ENCODE data around the gene MICAL2. TPM values are rescaled to one million over a fixed set of nuclear protein-coding genes. Genes with fewer than 3 reads are reported as not detected.

MICAL2 gene
- total and polyA plus RNA-seq, 12 donors, result 8.4 to 80.5 (median 34.1) TPM

DNA sequence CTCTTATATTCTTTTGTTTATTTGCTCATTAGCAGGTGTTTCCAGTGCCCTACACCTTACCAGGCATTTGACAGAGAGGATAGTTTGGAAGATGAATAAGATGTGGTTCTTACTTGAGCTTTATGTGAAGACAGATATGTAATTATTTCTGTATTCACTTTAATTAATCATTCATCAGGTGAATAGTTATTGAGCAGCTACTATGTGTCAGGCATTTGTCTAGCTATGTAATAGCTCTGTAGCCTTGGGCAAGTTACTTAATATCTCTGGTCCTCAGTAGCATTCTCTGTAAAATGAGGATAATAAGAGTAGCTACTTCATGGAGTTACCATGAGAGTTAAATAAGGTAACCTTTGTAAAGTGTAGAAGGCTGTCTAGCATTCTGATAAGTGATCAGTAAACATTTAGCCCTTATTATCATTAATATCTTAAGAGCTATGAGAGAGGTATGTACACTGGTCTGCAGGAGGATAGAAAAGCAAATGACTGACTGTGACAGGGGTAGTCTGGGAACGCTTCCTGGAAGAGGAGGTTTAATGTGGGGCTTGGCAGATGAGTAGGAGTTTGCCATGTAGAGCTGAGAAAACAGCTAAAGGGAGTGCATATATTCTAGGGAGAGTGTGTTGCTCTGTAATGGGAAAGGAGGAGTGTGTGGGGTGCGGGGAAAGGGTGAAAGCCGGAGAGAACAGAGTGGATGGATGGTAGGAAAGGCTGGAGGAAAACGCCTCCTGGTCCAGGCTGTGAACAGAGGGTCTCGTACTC, 56.1 kb downstream of the MICAL2 start:
- peaks cover 0 to 14% of the 10 kb centered on the region in 2 donors for H3K36me3 ChIP-seq (replicated peaks in 1 of 2)
- WGBS, 4 donors, result 93 to 98% (median 94%) methylated on average over 5 of the region's 5 CpGs
- no peaks in the 10 kb centered on the region for H3K4me1 ChIP-seq (replicated peaks in 1 of 2)
- no peak for DNase-seq
- H3K27ac ChIP-seq, result peak overlapping the region in 2 of 5 donors; percentile 59 to 82
- H3K9me3 ChIP-seq (replicated peaks in 1 of 3), result no peaks in the 10 kb centered on the region
- no peak for TF ChIP-seq POLR2A (IDR thresholded peaks at IDR 0.05)
- TF ChIP-seq, protein P1, sequence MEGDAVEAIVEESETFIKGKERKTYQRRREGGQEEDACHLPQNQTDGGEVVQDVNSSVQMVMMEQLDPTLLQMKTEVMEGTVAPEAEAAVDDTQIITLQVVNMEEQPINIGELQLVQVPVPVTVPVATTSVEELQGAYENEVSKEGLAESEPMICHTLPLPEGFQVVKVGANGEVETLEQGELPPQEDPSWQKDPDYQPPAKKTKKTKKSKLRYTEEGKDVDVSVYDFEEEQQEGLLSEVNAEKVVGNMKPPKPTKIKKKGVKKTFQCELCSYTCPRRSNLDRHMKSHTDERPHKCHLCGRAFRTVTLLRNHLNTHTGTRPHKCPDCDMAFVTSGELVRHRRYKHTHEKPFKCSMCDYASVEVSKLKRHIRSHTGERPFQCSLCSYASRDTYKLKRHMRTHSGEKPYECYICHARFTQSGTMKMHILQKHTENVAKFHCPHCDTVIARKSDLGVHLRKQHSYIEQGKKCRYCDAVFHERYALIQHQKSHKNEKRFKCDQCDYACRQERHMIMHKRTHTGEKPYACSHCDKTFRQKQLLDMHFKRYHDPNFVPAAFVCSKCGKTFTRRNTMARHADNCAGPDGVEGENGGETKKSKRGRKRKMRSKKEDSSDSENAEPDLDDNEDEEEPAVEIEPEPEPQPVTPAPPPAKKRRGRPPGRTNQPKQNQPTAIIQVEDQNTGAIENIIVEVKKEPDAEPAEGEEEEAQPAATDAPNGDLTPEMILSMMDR (IDR thresholded peaks at IDR 0.05), result no peak
- no peaks in the 10 kb centered on the region for H3K27me3 ChIP-seq
- no peak overlapping the region for H3K4me3 ChIP-seq
- intact Hi-C loops (cut with DNase I), result no loop called here

DNA sequence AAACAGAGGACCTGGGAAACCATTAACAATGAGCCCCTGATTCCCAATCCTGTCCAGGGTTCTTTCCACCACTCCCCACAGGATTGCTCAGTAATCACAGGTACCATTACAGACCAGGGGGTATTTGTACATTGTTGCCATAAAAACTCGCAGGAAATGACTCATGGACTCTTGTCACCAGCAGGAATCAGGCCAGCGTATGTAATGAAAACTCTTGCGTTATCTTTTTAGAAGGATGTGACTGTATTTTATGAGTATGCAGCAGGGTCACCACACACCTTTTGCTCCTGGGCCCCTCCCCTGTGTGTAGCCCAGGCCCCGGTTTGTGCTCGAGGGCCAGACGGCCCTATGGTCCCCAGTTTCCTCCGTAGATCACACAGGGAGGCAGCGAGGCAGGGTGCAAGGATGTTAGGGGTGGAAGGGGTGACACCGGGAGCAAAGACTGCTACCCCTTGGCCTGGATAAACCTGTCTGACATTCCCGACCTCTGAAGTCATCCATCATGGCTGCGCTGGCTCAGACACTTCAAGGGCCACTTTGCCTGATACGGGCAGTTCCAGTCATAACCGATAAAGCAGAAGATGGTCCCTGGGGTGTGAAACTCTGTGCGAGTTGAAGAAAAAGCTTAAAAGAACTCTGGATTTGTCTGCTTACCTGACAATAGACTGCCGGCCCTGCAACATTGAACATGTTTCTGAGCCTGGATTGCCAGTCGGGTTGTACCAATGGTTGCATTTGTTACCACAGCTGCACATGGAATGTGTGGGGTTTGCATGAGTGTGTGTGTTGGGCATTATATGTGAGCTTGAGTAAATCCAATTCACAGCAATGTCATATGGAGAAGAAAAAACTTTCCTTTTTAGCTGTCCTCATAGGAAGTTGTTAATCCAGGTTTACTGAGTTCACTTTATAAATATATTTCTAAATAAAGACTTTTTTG, 56.9 kb downstream of the MICAL2 start:
- peaks cover 0 to 10% of the 10 kb centered on the region in 2 donors for H3K36me3 ChIP-seq (replicated peaks in 1 of 2)
- WGBS, 4 donors, result 70 to 75% (median 74%) methylated on average over 16 of the region's 16 CpGs
- no peak for DNase-seq
- H3K27ac ChIP-seq, result peak overlapping the region in 2 of 5 donors; percentile 59 to 82
- no peak overlapping the region for H3K4me3 ChIP-seq
- no peaks in the 10 kb centered on the region for H3K9me3 ChIP-seq (replicated peaks in 1 of 3)
- no peaks in the 10 kb centered on the region for H3K27me3 ChIP-seq
- TF ChIP-seq POLR2A (IDR thresholded peaks at IDR 0.05), result no peak
- TF ChIP-seq, protein P1 (IDR thresholded peaks at IDR 0.05), result no peak
- H3K4me1 ChIP-seq (replicated peaks in 1 of 2), result no peaks in the 10 kb centered on the region
- intact Hi-C loops (cut with DNase I), result no loop called here

DNA sequence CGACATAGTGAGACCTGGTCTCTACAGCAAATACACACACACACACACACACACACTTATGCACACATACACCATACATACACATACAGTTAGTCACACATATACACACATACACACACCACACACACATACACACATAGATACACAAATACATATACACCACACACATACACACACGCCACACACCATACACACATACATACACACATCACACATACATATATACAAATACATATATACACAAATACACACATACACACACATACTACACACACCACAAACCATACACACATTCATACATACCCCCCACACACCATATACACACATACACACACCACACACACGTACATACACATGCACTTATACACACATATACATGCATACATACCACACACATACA, 57.7 kb downstream of the MICAL2 start:
- WGBS, 4 donors, result 86 to 99% (median 95%) methylated on average over 3 of the region's 3 CpGs
- no peak for TF ChIP-seq POLR2A (IDR thresholded peaks at IDR 0.05)
- TF ChIP-seq, protein P1 (IDR thresholded peaks at IDR 0.05), result no peak
- DNase-seq, result no peak
- Histone ChIP-seq H3K9me3 (replicated peaks in 1 of 3) (no peaks in the 10 kb centered on the region), H3K27me3 (no peaks in the 10 kb centered on the region), H3K27ac (peak overlapping the region in 1 of 5 donors; percentile 38), H3K4me3 (no peak overlapping the region), H3K4me1 (replicated peaks in 1 of 2) (no peaks in the 10 kb centered on the region), H3K36me3 (replicated peaks in 1 of 2) (peaks cover 0 to 3% of the 10 kb centered on the region in 2 donors)
- intact Hi-C loops (cut with DNase I), result no loop called here

DNA sequence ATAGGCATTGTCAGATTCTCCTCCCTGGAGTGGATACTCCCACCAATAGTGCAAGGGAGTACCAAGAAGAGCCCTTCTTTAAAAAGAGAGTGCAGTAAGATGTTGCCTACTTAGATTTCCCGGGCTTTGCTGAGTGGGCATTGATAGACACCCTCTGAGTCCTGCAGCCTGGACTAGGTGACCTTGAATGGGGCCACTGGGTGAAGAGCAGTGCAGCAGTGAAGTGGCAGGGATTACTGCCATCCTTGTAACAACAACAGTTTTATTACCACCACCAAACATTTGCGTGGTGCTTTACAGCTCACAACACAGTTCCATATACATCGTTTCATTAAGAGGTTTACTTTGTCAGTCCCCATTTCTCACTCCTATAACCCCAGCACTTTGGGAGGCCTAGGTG, 59.4 kb downstream of the MICAL2 start:
- Histone ChIP-seq H3K4me3 (no peak overlapping the region), H3K27me3 (no peaks in the 10 kb centered on the region), H3K36me3 (replicated peaks in 1 of 2) (no peaks in the 10 kb centered on the region), H3K9me3 (replicated peaks in 1 of 3) (no peaks in the 10 kb centered on the region), H3K27ac (peak overlapping the region in 1 of 5 donors; percentile 61), H3K4me1 (replicated peaks in 1 of 2) (no peaks in the 10 kb centered on the region)
- DNase-seq, result no peak
- no peak for TF ChIP-seq POLR2A (IDR thresholded peaks at IDR 0.05)
- TF ChIP-seq, protein P1 (IDR thresholded peaks at IDR 0.05), result no peak
- 66 to 80% (median 77%) methylated on average over 3 of the region's 3 CpGs for WGBS, 4 donors
- intact Hi-C loops (cut with DNase I), result no loop called here
